GM12801 (cell line): ENCODE measurements around the gene ASCL2.

Source experiments
- CTCF ChIP-seq: IDR thresholded peaks from one replicate; pipeline ENCODE4 v1.5.1; 2011; ENCODE audit warnings: control low read depth; ENCODE audit not compliant: insufficient read length; ENCODE audit errors: extremely low read depth

ASCL2 gene

DNA sequence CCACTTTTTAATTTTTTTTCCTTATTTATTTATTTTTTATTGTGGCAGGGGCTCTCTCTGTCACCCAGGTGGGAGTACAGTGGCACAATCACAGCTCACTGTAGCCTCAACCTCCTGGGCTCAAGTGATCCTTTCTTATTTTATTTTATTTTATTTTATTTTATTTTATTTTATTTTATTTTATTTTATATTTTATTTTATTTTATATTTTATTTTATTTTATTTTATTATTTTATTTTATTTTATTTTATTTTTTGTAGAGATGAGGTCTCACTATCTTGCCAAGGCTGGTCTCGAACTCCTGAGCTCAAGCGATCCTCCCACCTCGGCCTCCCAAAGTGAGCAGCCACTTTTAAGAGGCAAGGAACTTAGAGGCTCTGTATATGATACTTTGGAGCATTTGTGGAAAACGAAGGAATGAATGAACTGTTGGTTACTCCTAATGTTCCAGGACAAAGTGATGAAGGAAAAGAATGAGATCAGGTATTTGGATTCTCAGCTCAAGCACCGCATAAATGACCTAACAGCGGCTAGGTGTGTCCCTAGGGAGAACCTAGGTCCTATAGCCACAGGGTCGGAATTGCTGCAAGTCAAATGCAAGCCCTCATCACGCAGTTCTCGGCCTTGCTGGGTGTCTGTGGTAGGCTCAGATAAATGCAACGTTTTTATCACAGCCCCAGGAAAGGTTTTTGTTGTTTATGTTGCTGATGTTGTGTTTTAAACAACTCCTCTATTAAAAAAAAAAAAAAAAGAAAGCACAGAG, 36.5 kb downstream of the ASCL2 start:
- no peak for TF ChIP-seq CTCF

GRCh38 chr11:2229713-2230297, 40.6 kb downstream of the ASCL2 start:
- no peak for TF ChIP-seq CTCF

DNA sequence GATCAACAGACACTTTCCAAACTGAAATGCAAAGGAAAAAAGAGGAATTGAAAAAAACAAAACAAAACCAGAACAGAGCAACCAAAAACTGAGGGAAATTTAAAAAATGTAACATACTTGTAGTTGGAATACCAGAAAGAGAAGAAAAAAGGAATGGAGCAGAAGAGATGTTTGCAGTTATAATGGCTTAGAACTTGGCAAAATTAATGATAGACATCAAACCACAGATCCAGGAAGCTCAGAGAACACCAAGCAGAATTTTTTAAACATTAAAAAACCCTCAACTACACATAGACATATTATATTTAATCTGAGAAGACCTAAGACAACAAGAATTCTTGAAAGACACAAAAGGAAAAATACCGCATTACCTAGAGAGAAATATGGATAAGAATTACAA, 46.1 kb downstream of the ASCL2 start:
- no peak for TF ChIP-seq CTCF

DNA sequence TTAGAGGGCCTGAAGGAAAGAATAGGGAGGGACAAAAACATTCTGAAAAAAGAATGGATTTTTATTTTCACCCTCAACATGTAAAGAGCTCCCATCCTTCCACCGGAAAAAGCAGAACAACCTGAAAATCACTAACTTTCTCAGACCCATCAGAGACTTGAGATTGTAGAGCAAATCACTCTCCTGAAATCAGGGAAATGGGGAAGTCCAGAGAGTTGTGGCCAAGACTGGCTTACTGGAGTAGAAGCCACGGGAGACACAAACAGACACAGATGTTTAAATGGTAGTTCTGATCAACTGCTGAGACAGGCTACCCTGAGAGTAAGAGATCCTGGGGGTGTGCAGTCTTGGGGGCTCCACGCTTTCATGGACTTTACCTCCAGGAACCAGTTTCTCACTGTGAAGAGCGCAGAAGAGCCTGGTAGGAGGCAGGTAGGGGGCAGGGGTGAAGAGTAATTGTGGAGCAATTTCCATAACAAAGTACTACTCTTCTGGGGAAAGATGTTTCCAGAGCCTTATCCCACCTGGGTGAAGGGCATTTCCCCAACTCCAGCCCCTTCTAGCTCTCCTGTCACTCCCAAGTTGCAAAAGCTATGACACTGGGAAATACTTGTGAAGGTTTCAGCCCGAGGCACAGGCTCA, 47.1 kb downstream of the ASCL2 start:
- TF ChIP-seq CTCF: no peak

DNA sequence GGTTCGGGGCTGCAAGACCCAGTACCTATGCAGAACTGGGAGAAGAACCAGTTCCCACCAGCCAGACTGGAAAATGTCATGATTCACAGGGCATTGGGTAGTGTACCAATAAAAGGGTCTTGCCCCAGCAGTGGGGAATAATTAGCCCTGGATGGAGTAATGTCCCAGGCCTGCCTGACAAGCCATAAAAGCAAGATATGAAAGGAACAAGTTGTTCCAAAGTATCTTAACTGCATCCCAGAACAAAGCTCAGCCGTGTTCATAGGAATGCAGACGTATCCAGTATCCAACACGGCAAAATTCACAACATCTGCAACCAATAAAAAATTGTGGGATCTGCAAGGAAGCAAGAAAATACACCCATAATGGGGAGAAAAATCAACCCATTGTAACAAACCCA, 47.9 kb downstream of the ASCL2 start:
- TF ChIP-seq CTCF: no peak

DNA sequence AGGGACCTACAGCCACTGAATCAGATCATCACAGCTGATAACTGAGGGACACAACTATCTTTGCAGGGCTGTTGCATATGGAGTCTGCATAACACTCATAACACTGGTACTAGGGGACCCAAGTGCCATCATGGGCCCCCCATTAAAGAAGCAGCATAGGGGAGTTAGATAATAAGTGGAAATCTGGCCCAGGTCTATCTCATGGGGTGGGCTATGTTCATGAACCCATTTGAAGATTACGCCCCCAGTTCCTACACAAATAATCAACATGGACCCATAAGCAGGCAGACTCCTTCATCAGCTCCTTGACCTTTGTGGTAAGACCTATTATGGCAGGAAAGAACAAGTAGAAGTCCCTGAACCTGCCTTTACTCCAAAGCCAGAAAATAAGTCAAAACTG, 48.8 kb downstream of the ASCL2 start:
- no peak for TF ChIP-seq CTCF

- TF ChIP-seq CTCF: no peak
Measured at GRCh38 chr11:2221024-2221423, 49.4 kb downstream of the ASCL2 start.
